Suppressor macrophage treated with lipopolysaccharide for 1 hour (primary cell): ENCODE measurements around the gene WASL.
"Not testable (repeated sequence)": the region's sequence is repeated elsewhere in the genome, so short reads cannot be mapped to it uniquely, and the experiment has no call there.

Experiments used
- DNase-seq, 3 donors: peaks; one replicate each; pipeline ENCODE4 v3.0.0-alpha.2; 2020 to 2022

WASL gene

GRCh38 chr7:123748734-123749536 is at the start of gene WASL:
Gene WASL (minus strand): TSS chr7:123749003. CDS start chr7:123748734, 269 bp downstream.
- DNase-seq, result peak; percentile 91 to 97 (median 92)

DNA sequence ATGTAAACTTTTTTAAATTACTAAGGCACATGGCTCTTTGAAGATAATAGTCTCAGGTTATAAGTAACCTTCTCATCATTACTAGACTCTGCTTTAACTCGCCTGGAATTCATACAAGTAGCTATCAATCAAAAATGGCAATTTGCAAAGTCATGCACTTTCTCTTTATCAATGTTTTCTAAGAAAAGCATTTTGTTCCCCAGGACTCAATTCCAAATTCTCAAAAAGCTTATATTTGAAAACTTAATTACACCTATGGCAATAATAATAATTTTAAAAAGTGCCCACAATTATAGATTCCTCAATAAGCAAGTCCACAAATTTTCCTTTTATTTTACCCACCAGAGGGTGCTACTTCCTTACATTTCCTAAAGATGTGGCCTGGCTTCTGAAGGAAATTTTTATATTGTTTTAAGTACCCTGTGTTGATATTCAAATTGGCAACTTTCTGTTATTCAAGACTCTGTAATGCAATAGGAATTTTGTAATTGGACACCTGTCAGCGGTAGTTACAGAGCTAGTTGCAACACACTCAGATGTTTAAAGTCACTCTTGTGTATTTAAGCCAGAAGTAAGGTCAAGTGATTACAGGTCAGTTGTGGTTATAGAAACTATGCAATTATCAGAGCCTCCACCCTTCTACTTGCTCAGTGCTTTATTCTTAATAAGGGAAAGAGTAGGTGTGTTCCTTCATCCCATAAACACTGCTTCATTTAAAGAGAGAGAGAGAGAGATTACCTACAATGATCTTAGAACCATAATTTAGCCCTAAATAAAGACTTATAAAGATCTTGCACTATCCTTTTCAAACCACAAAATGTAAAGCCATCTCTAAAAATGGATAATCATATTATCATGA is 49.1 kb upstream of the WASL start:
- DNase-seq, result peak; percentile 52 to 69 (median 68)

GRCh38 chr7:123796568-123796967 is 47.8 kb upstream of the WASL start:
- no peak for DNase-seq

GRCh38 chr7:123795917-123796316 is 47.1 kb upstream of the WASL start:
- no peak for DNase-seq

GRCh38 chr7:123795116-123795515 is 46.3 kb upstream of the WASL start:
- DNase-seq, result peak in 1 of 3 donors; percentile 9

DNA sequence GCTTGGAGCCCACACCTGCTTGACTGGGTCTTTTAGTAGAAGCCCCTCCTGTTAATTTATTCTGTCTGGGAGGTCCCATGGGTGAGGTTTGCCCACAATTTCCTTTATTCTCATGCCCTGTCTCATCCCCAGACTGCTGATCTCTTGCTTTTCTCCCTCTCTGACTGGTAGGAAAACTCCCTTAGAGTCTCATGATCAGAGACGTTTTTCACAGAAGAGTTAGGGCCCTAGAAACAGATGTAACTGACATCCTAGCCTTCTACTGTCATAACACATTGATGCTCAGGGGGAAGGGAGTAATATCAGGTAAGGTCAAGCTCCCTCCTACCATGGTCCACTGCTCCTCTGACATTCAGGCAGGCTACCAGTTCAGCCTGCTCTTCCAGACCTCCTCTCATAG is 43.7 kb upstream of the WASL start:
- no peak for DNase-seq

GRCh38 chr7:123791001-123791400 is 42.2 kb upstream of the WASL start:
- DNase-seq, result peak in 1 of 3 donors; percentile 5

DNA sequence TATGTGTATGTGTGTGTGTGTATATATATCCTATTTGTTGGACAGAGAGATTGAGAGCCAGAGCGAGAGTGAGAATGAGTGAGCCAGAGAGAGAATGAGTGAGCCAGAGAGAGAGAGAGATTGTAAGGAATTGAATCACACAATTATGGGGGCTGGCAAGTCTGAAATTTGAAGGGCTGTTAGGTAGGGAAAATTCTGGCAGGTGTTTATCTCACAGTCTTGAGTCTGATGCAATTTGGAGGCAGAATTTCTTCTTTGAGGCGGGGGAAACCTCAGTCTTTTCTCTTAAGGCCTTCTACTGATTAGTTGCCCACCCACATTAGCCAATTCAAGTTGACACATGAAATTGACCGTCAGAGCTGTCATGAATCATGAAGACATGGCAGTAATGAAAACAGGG is 41.0 kb upstream of the WASL start:
- no peak for DNase-seq

GRCh38 chr7:123789206-123789784 is 40.5 kb upstream of the WASL start:
- DNase-seq, result no peak

- no peak for DNase-seq
Observed at GRCh38 chr7:123788584-123788983, 39.8 kb upstream of the WASL start.

- peak; percentile 31 to 46 (median 42) for DNase-seq
Observed at GRCh38 chr7:123787220-123788007, 38.6 kb upstream of the WASL start.

GRCh38 chr7:123784263-123784662 is 35.5 kb upstream of the WASL start:
- DNase-seq, result peak; percentile 70 to 87 (median 85)

- DNase-seq, result peak; percentile 17 to 54 (median 46)
Observed at GRCh38 chr7:123783820-123784219, 35.0 kb upstream of the WASL start.

GRCh38 chr7:123782071-123782798 is 33.4 kb upstream of the WASL start:
- no peak for DNase-seq

GRCh38 chr7:123780472-123780871 is 31.7 kb upstream of the WASL start:
- not testable (repeated sequence) for DNase-seq

DNA sequence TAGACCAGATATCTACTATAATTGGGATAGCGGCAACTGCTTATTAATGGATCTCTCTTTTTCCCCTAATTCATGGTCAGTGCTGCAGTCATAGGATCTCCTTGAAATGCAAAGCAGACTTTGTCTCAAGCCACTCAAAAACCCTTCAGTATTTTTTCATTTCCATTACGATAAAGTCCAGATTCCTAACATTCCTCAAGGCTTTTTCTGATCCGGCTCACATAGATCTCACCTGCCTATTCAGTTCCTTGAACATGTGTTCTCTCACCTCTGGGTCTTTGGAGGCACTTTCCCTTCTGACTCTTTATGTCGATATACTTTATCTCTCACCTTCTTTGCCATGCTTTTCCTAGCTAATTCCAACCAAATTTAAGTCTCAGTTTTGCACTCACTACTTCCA is 25.7 kb upstream of the WASL start:
- DNase-seq, result no peak

- no peak for DNase-seq
Observed at GRCh38 chr7:123773481-123773880, 24.7 kb upstream of the WASL start.

DNA sequence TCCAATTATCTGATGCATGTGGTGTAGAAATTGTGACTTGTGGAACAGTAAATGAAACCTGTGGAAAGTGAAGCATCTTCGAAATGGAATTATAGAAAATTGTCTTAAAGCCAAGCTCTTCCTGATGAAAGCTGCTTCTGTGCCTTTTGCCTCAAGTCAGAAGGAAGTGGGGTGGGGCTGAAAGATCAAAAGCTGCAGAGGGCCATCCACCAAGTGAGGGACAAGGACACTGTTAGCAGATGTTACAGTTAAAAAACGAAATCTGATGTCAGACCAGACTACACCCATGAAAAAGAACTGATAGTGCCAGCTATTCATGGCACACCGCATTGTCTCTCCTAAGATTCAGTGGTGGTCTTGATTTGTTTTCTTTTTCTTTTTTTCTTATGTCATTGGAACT is 23.8 kb upstream of the WASL start:
- no peak for DNase-seq

DNA sequence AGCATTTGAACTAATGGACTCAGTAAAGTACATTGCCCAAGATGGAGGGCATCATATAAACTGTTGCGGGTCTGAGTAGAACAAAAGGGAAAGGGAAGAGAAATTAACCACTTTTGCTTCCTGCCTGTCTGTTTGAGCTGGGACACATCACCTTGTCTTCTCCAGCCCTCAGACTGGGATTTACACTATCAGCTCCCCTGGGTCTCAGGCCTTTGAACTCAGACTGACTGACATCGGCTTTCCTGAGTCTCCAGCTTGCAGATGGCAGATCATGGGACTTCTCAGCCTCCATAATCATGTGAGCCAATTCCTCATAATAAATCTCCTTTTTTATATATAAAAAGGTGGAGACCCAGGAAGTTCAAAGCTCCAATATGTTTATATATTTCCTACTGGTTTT is 23.0 kb upstream of the WASL start:
- DNase-seq, result no peak

DNA sequence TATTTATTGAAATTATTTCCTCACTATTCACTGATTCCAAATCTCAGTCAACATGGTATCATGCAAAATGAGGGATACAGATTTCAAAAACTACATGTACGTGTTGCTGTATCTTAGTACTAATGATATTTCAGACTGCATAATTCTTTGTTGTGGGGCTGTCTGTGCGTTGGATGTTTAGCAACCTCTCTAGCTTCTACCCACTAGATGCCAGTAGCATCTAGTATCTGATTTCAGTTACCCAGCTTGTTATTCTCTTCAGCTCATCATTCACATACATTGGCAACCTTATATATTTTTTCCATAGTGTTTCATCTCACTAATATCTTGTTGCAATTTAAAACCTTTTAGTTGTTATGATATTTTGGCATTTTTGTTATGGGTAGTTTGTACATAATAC is 22.5 kb upstream of the WASL start:
- DNase-seq, result no peak

GRCh38 chr7:123770378-123770777 is 21.6 kb upstream of the WASL start:
- peak; percentile 84 to 95 (median 94) for DNase-seq

DNA sequence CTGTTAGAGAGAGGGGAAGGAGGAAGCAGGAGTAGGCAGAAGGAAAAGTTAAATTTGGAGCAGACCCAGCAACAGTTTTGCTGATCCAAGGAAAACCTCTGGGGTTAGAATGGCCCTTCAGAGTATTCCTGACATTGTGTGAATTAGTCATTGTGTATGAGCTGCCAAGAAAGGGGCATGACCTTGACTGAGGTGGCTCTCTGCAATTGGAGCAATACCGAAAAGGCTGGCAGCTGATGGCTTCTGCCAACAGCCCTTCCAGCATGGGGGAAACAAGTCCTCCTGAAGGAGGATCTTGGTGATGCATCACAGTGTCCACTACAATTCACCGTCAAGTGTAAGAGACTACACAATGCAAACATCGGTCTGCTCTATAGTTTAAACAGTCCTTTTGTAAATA is 20.6 kb upstream of the WASL start:
- DNase-seq, result peak; percentile 67 to 82 (median 67)
